Mesendoderm (in vitro differentiated cells): ENCODE measurements around the gene DLG2.

Experiments used
- DNase-seq: peaks from one replicate; pipeline ENCODE4 v3.0.0; 2013
- H2AK5ac ChIP-seq: 2 replicates; pipeline ENCODE4 v1.6.1; 2013; ENCODE audit warnings: low read length, inconsistent platforms
- H2BK120ac ChIP-seq: 2 replicates; pipeline ENCODE4 v1.6.1; 2013; ENCODE audit warnings: low read depth, mild to moderate bottlenecking, low read length, moderate library complexity, mixed read lengths
- H2BK15ac ChIP-seq: replicated peaks from 2 replicates; pipeline ENCODE4 v1.6.1; 2013; ENCODE audit warnings: low read depth, mild to moderate bottlenecking, moderate library complexity
- H2BK5ac ChIP-seq: 2 replicates; pipeline ENCODE4 v1.6.1; 2013; ENCODE audit warnings: low read length, inconsistent platforms
- H3K18ac ChIP-seq: 2 replicates; pipeline ENCODE4 v1.6.1; 2013; ENCODE audit warnings: mild to moderate bottlenecking, low read length, mixed read lengths
- H3K23ac ChIP-seq: one replicate; pipeline ENCODE4 v1.6.1; 2013; ENCODE audit warnings: low read length
- H3K27ac ChIP-seq: 2 replicates; pipeline ENCODE4 v1.5.1; 2013; ENCODE audit warnings: low read depth, mild to moderate bottlenecking, inconsistent platforms, low read length, moderate library complexity
- H3K27me3 ChIP-seq: 2 replicates; pipeline ENCODE4 v1.6.1; 2013; ENCODE audit warnings: low read length, control low read depth, mild to moderate bottlenecking, inconsistent platforms; ENCODE audit not compliant: insufficient read depth, poor library complexity
- H3K36me3 ChIP-seq: 2 replicates; pipeline ENCODE4 v1.6.1; 2013; ENCODE audit warnings: low read length, inconsistent platforms; ENCODE audit not compliant: control insufficient read depth, insufficient read depth
- H3K4ac ChIP-seq: one replicate; pipeline ENCODE4 v1.6.1; 2013; ENCODE audit warnings: low read depth, mild to moderate bottlenecking, low read length, moderate library complexity
- H3K4me1 ChIP-seq: 2 replicates; pipeline ENCODE4 v1.6.1; 2013; ENCODE audit warnings: low read depth, low read length, inconsistent platforms; ENCODE audit not compliant: control insufficient read depth
- H3K4me2 ChIP-seq: 2 replicates; pipeline ENCODE4 v1.6.1; 2013; ENCODE audit warnings: low read length
- H3K4me3 ChIP-seq: 2 replicates; pipeline ENCODE4 v1.5.1; 2013; ENCODE audit warnings: mild to moderate bottlenecking, low read length
- H3K56ac ChIP-seq: one replicate; pipeline ENCODE4 v1.6.1; 2013; ENCODE audit warnings: low read length
- H3K79me1 ChIP-seq: 2 replicates; pipeline ENCODE4 v1.6.1; 2013; ENCODE audit warnings: low read length, inconsistent platforms
- H3K79me2 ChIP-seq: 2 replicates; pipeline ENCODE4 v1.6.1; 2013; ENCODE audit warnings: mild to moderate bottlenecking, low read length; ENCODE audit not compliant: control insufficient read depth, insufficient read depth
- H3K9ac ChIP-seq: 2 replicates; pipeline ENCODE4 v1.6.1; 2013; ENCODE audit warnings: low read length, inconsistent platforms
- H4K5ac ChIP-seq: one replicate; pipeline ENCODE4 v1.6.1; 2013; ENCODE audit warnings: low read length
- H4K8ac ChIP-seq: one replicate; pipeline ENCODE4 v1.6.1; 2013; ENCODE audit warnings: low read depth, mild to moderate bottlenecking, control low read depth, low read length, moderate library complexity
- WGBS: extraction: QIAGEN DNeasy Blood & Tissue Kit; methylation state at CpG from one replicate; pipeline ENCODE4 v1.1.7; 2013; ENCODE audit warnings: low lambda C conversion rate, missing lambda C conversion rate; ENCODE audit not compliant: insufficient coverage; ENCODE audit errors: extremely low coverage; 5-methylcytosine and 5-hydroxymethylcytosine counted together

DLG2 gene

DNA sequence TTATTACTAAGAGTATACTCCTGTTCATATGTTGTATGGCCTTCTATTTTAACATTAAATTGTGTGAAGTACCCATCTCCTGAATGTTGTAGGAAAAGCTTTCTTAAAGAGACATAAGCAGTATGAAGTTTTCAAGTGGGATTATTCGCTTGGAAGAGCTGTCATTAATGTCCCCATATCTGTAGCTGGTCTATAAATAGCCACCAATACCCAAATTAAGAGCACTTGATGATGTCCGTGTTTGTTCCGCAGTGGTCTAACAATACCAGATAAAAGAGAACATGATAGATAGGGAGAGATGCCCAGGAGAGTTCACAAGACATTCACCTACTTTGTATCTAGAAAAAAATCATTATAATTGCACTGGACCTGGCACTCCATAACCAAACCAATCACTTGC is 527.6 kb downstream of the DLG2 start:
- Histone ChIP-seq H3K79me1 (no peaks in the 10 kb centered on the region), H3K23ac (no peak overlapping the region), H3K4ac (no peak overlapping the region), H3K56ac (no peak overlapping the region), H3K79me2 (no peaks in the 10 kb centered on the region), H3K27ac (no peak overlapping the region), H2AK5ac (no peak overlapping the region), H3K4me2 (no peak overlapping the region), H2BK5ac (no peak overlapping the region), H4K5ac (no peak overlapping the region), H4K8ac (no peak overlapping the region), H3K36me3 (no peaks in the 10 kb centered on the region), H2BK120ac (no peak overlapping the region), H3K27me3 (no peaks in the 10 kb centered on the region), H3K18ac (no peak overlapping the region), H3K4me3 (no peak overlapping the region), H2BK15ac (no peak overlapping the region), H3K9ac (no peak overlapping the region), H3K4me1 (no peaks in the 10 kb centered on the region)
- DNase-seq, result no peak
- no CpG with 5 or more reads among the region's 3 CpGs for WGBS

- Histone ChIP-seq H2BK15ac (no peak overlapping the region), H3K27ac (no peak overlapping the region), H3K4me3 (no peak overlapping the region), H3K79me2 (no peaks in the 10 kb centered on the region), H3K23ac (no peak overlapping the region), H2BK5ac (no peak overlapping the region), H3K56ac (no peak overlapping the region), H3K18ac (no peak overlapping the region), H3K36me3 (no peaks in the 10 kb centered on the region), H3K79me1 (no peaks in the 10 kb centered on the region), H3K4ac (no peak overlapping the region), H2BK120ac (no peak overlapping the region), H3K4me2 (no peak overlapping the region), H2AK5ac (no peak overlapping the region), H4K5ac (no peak overlapping the region), H3K27me3 (no peaks in the 10 kb centered on the region), H3K4me1 (no peaks in the 10 kb centered on the region), H3K9ac (no peak overlapping the region), H4K8ac (no peak overlapping the region)
- WGBS, result no CpG with 5 or more reads among the region's 4 CpGs
- no peak for DNase-seq
Observed at GRCh38 chr11:85098996-85099395, 528.1 kb downstream of the DLG2 start.

- Histone ChIP-seq H2BK120ac (no peak overlapping the region), H3K56ac (no peak overlapping the region), H3K79me2 (no peaks in the 10 kb centered on the region), H3K18ac (no peak overlapping the region), H4K8ac (no peak overlapping the region), H4K5ac (no peak overlapping the region), H2AK5ac (no peak overlapping the region), H3K79me1 (no peaks in the 10 kb centered on the region), H3K4me1 (no peaks in the 10 kb centered on the region), H3K4me3 (no peak overlapping the region), H3K27me3 (no peaks in the 10 kb centered on the region), H3K4ac (no peak overlapping the region), H3K27ac (no peak overlapping the region), H2BK5ac (no peak overlapping the region), H2BK15ac (no peak overlapping the region), H3K9ac (no peak overlapping the region), H3K36me3 (no peaks in the 10 kb centered on the region), H3K4me2 (no peak overlapping the region), H3K23ac (no peak overlapping the region)
- no CpG with 5 or more reads among the region's 6 CpGs for WGBS
- no peak for DNase-seq
Observed at GRCh38 chr11:85096939-85097338, 530.2 kb downstream of the DLG2 start.

DNA sequence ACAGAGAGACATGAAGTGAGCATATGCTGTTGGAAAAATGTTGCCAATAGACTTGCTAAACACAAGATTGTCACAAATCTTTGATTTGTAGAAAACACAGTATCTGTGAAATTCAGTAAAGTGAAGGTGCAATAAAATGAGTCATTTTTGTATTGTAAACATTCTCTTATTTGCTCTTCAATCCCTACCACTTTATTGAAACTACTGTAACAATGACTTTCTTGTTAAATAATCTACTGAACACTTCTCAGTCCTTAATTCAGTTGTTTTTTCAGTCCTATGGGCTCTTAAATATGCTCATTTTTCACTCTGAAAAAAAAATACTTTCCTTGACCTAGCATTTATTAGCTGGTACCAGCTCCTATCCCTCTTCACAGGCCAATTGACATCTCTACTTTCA is 531.9 kb downstream of the DLG2 start:
- H3K9ac ChIP-seq, result no peak overlapping the region
- no peak overlapping the region for H3K18ac ChIP-seq
- H3K79me2 ChIP-seq, result no peaks in the 10 kb centered on the region
- H3K56ac ChIP-seq, result no peak overlapping the region
- no peak overlapping the region for H3K4ac ChIP-seq
- H3K23ac ChIP-seq, result no peak overlapping the region
- H3K36me3 ChIP-seq, result no peaks in the 10 kb centered on the region
- H2BK5ac ChIP-seq, result no peak overlapping the region
- H3K79me1 ChIP-seq, result no peaks in the 10 kb centered on the region
- no peak overlapping the region for H2BK15ac ChIP-seq
- no peak overlapping the region for H4K5ac ChIP-seq
- no peak overlapping the region for H2AK5ac ChIP-seq
- no peak for DNase-seq
- H3K4me3 ChIP-seq, result no peak overlapping the region
- H4K8ac ChIP-seq, result no peak overlapping the region
- no peak overlapping the region for H3K4me2 ChIP-seq
- H3K4me1 ChIP-seq, result no peaks in the 10 kb centered on the region
- H3K27me3 ChIP-seq, result no peaks in the 10 kb centered on the region
- H3K27ac ChIP-seq, result no peak overlapping the region
- no peak overlapping the region for H2BK120ac ChIP-seq

DNA sequence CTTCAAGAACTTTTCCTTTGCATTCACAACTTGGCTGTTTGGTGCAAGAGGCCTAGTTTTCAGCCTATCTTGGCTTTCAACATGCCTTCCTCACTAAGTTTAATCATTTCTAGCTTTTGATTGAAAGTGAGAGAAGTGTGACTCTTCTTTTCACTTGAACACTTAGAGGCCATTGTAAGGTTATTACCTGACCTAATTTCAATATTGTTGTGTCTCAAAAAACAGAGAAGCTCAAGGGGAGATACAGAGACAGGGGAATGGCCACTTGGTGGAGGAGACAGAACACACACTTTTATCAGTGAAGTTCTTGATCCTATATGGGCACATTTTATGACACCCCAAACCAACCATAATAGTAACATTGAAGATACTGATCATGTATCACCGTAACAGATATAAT is 532.3 kb downstream of the DLG2 start:
- Histone ChIP-seq H3K4me2 (no peak overlapping the region), H2BK15ac (no peak overlapping the region), H4K8ac (no peak overlapping the region), H3K79me1 (no peaks in the 10 kb centered on the region), H2BK5ac (no peak overlapping the region), H3K56ac (no peak overlapping the region), H3K18ac (no peak overlapping the region), H3K27me3 (no peaks in the 10 kb centered on the region), H3K9ac (no peak overlapping the region), H3K4ac (no peak overlapping the region), H3K4me1 (no peaks in the 10 kb centered on the region), H3K4me3 (no peak overlapping the region), H3K23ac (no peak overlapping the region), H3K36me3 (no peaks in the 10 kb centered on the region), H4K5ac (no peak overlapping the region), H2BK120ac (no peak overlapping the region), H3K27ac (no peak overlapping the region), H3K79me2 (no peaks in the 10 kb centered on the region), H2AK5ac (no peak overlapping the region)
- DNase-seq, result no peak
- no CpG with 5 or more reads among the region's 1 CpG for WGBS

DNA sequence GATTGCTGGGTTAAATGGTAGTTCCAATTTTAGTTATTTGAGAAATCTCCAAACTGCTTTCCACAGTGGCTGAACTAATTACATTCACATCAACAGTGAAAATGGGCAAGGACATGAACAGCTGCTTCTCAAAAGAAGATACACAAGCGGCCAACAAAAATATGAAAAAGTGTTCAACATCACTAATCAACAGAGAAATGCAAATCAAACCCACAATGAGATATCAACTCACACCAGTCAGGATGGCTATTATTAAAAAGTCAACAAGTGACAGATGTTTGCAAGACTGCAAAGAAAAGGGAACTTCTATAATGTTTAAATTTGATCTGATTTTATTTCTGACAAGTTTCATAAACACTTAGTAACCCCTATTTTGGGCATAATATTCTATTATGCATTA is 537.5 kb downstream of the DLG2 start:
- H3K27ac ChIP-seq, result no peak overlapping the region
- no peak overlapping the region for H2BK5ac ChIP-seq
- H3K79me1 ChIP-seq, result no peaks in the 10 kb centered on the region
- H2AK5ac ChIP-seq, result no peak overlapping the region
- H4K5ac ChIP-seq, result no peak overlapping the region
- no peak overlapping the region for H3K4ac ChIP-seq
- H3K23ac ChIP-seq, result no peak overlapping the region
- no peak overlapping the region for H4K8ac ChIP-seq
- no peak overlapping the region for H3K56ac ChIP-seq
- no peak overlapping the region for H2BK120ac ChIP-seq
- no peak for DNase-seq
- WGBS, result no CpG with 5 or more reads among the region's 1 CpG
- no peak overlapping the region for H3K4me2 ChIP-seq
- H3K27me3 ChIP-seq, result no peaks in the 10 kb centered on the region
- H2BK15ac ChIP-seq, result no peak overlapping the region
- H3K36me3 ChIP-seq, result no peaks in the 10 kb centered on the region
- no peak overlapping the region for H3K9ac ChIP-seq
- no peaks in the 10 kb centered on the region for H3K79me2 ChIP-seq
- no peak overlapping the region for H3K18ac ChIP-seq
- H3K4me3 ChIP-seq, result no peak overlapping the region
- H3K4me1 ChIP-seq, result no peaks in the 10 kb centered on the region
